Karpas-422 (cell line): ENCODE measurements around the gene CCZ1B. TPM values are rescaled to one million over a fixed set of nuclear protein-coding genes. Genes with fewer than 3 reads are reported as not detected.
"Not testable (repeated sequence)": the region's sequence is repeated elsewhere in the genome, so short reads cannot be mapped to it uniquely, and the experiment has no call there.

Source experiments
- DNase-seq: peaks from one replicate; pipeline ENCODE4 v3.0.0-alpha.2; 2015
- H2AFZ ChIP-seq: fragments of 200-600 bp; sonication (generic); 2 replicates; pipeline ENCODE4 v1.6.1; 2014; ENCODE audit warnings: antibody characterized with exemption, low read length, mixed read lengths
- H3K27ac ChIP-seq: fragments of 200-600 bp; sonication (generic); 2 replicates; pipeline ENCODE4 v1.5.1; 2014; ENCODE audit warnings: mild to moderate bottlenecking, low read length, moderate library complexity
- H3K27me3 ChIP-seq: fragments of 200-600 bp; sonication (generic); 2 replicates; pipeline ENCODE4 v1.6.1; 2014; ENCODE audit warnings: low read length, mixed read lengths
- H3K36me3 ChIP-seq: fragments of 200-600 bp; sonication (generic); 2 replicates; pipeline ENCODE4 v1.6.1; 2014; ENCODE audit warnings: low read length, mixed read lengths; ENCODE audit not compliant: insufficient read depth
- H3K4me1 ChIP-seq: fragments of 200-600 bp; sonication (generic); 2 replicates; pipeline ENCODE4 v1.6.1; 2014; ENCODE audit warnings: mild to moderate bottlenecking, low read length, mixed read lengths
- H3K4me2 ChIP-seq: fragments of 200-600 bp; sonication (generic); 2 replicates; pipeline ENCODE4 v1.6.1; 2014; ENCODE audit warnings: low read length, low read depth, mild to moderate bottlenecking; ENCODE audit not compliant: poor library complexity, severe bottlenecking
- H3K4me3 ChIP-seq: fragments of 200-600 bp; sonication (generic); 2 replicates; pipeline ENCODE4 v1.5.1; 2014; ENCODE audit warnings: mild to moderate bottlenecking, antibody characterized with exemption, low read length, mixed read lengths
- H3K79me2 ChIP-seq: fragments of 200-600 bp; sonication (generic); 2 replicates; pipeline ENCODE4 v1.6.1; 2014; ENCODE audit warnings: mild to moderate bottlenecking, low read length, mixed read lengths
- H3K9ac ChIP-seq: fragments of 200-600 bp; sonication (generic); 2 replicates; pipeline ENCODE4 v1.6.0; 2014; ENCODE audit warnings: low read length
- H3K9me2 ChIP-seq: fragments of 200-600 bp; sonication (generic), shearing (Covaris generic); replicated peaks from 2 replicates; pipeline ENCODE4 v1.6.0; 2014; ENCODE audit warnings: mild to moderate bottlenecking, low read length, moderate library complexity; ENCODE audit not compliant: insufficient read depth
- H3K9me3 ChIP-seq: fragments of 300-700, 200-600 bp; sonication (generic); 2 replicates; pipeline ENCODE4 v1.6.1; 2014; ENCODE audit warnings: low read length, mixed read lengths
- H4K20me1 ChIP-seq: fragments of 200-600 bp; sonication (generic); 2 replicates; pipeline ENCODE4 v1.6.1; 2014; ENCODE audit warnings: mild to moderate bottlenecking, antibody characterized with exemption, low read length, low read depth; ENCODE audit not compliant: insufficient read depth
- total RNA-seq: library from RNA; depleted of rRNA; stranded (reverse); fragments of >200 nt; shearing (Covaris generic); gene quantifications from 2 replicates; pipeline ENCODE4 v1.2.3, GENCODE V29; 2014; ENCODE audit warnings: low replicate concordance

Gene CCZ1B
- total RNA-seq, 1 experiment from 2014 or later, result 76.5 TPM

DNA sequence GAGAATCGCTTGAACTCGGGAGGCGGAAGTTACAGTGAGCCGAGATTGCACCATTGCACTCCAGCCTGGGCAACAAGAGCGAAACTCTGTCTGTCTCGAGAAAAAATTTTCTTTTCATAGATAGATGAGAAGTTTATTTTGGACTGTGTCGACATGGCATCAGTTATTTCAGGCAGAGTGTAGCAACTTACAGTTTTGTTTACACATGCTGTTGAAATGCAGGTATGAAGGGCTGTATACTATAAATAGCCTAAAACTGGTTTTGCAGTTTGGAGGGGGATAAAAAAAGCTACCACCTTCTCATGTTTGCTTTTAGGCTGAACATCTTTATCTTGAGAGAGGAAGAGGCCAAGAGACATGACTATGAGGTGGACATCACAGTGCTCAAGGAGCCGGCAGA lies 28.0 kb downstream of the CCZ1B start:
- H3K36me3 ChIP-seq, H3K4me1 ChIP-seq, H4K20me1 ChIP-seq, H3K9me2 ChIP-seq, H3K27ac ChIP-seq, DNase-seq, H3K79me2 ChIP-seq, H2AFZ ChIP-seq, H3K27me3 ChIP-seq, H3K9ac ChIP-seq, H3K4me3 ChIP-seq, H3K9me3 ChIP-seq, H3K4me2 ChIP-seq: not testable (repeated sequence)

DNA sequence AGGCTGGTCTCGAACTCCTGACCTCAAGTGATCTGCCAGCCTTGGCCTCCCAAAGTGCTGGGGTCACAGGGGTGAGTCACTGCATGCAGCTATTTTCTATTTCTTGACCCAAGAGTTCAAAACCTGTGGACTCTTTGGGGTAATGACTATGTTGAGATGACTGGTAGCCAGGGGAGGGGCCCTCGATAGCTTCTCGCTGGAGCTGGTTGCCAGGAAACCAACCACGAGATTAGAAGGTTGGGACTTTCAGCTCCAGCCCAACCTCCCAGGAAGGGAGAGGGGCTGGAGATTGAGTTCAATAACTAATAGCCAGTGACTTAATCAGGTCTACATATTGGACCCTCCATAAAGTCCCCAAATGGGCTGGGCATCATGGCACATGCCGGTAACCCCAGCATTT lies 28.9 kb downstream of the CCZ1B start:
- H3K9me2 ChIP-seq, H3K9ac ChIP-seq, H3K4me3 ChIP-seq, H3K9me3 ChIP-seq, H3K27me3 ChIP-seq, H3K4me1 ChIP-seq, H2AFZ ChIP-seq, H3K79me2 ChIP-seq, DNase-seq, H3K27ac ChIP-seq, H3K36me3 ChIP-seq, H4K20me1 ChIP-seq, H3K4me2 ChIP-seq: not testable (repeated sequence)

DNA sequence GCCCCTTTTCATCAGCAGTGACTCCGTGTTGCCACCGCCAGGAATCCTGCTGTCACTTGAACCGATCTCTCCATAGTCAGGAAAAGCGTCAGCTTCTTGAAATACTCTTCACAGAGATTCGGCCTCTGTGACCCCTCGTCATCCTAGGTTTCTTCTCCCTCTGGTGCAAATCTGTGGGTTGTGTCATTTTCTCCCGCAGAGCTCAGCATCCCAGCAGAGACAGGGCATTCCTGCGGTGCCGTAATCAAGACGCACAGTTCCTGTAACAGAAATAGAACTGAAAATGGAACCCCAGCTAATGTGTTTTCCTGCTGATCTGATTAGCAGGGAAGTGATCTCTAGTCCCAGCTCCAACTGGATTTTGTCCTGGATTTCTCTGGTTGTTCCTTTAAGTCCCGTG lies 31.8 kb downstream of the CCZ1B start:
- not testable (repeated sequence) for H3K9me3 ChIP-seq, H3K27ac ChIP-seq, H3K4me2 ChIP-seq, H3K9me2 ChIP-seq, H3K4me3 ChIP-seq, H2AFZ ChIP-seq, H3K79me2 ChIP-seq, H3K36me3 ChIP-seq, H3K9ac ChIP-seq, H3K4me1 ChIP-seq, H4K20me1 ChIP-seq, DNase-seq, H3K27me3 ChIP-seq

DNA sequence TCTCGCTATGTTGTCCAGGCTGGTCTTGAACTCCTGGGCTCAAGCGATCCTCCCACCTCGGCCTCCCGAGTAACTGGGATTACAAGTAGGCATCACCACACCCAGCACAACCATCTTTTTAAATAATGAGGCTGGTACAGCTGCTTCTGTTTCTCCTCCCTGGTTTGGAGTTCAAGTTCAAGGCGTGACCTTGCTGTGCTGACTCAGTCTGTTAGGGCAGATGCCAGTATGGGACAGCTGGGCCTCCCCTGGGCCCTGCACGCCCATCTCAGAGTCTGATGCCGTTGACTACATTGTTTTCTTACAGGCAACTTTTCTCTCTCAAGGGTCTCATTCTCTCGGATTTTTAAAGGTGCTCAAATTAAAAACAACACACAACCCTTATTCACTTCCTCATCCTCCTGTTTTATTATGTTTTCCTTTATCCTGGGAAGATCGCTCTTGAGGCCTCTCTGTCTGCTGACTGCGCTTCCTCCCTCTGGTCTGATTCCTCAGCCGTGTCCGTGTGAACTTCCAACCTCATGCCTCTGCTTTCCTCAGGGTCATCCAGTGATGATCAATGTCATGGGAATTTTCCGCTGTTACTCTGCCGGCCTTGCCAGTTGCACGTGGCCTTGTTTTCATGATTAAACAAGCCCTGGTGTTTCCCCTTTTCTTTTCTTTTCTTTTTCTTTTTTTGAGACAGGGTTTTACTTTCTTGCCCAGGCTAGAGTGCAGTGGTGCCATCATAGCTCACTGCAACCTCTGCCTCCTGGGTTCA lies 33.8 kb downstream of the CCZ1B start:
- not testable (repeated sequence) for H3K36me3 ChIP-seq, H3K9ac ChIP-seq, H3K4me3 ChIP-seq, H3K4me2 ChIP-seq, H4K20me1 ChIP-seq, H3K79me2 ChIP-seq, H3K27ac ChIP-seq, H2AFZ ChIP-seq, H3K9me3 ChIP-seq, H3K27me3 ChIP-seq, DNase-seq, H3K9me2 ChIP-seq, H3K4me1 ChIP-seq

DNA sequence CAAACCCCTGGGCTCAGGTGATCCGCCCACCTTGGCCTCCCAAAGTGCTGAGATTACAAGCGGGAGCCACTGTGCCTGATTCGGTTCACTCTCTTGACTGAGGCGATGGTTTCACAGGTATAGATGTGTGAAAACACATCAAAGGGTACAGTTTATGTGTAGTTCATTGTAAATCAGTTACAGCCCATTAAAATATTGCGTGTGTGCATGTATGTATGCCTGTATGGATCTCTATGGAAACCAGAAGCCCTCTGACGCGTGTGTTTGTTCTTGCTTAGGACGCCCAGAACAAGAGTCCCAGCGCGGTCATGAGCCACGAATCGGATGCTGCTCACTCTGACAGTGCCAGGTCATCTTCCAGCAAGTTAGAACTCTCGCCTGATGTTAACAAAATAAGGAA lies 36.7 kb downstream of the CCZ1B start:
- not testable (repeated sequence) for H3K9ac ChIP-seq, H3K4me2 ChIP-seq, H3K4me3 ChIP-seq, DNase-seq, H3K79me2 ChIP-seq, H3K9me3 ChIP-seq, H2AFZ ChIP-seq, H3K27ac ChIP-seq, H3K27me3 ChIP-seq, H4K20me1 ChIP-seq, H3K4me1 ChIP-seq, H3K9me2 ChIP-seq, H3K36me3 ChIP-seq

DNA sequence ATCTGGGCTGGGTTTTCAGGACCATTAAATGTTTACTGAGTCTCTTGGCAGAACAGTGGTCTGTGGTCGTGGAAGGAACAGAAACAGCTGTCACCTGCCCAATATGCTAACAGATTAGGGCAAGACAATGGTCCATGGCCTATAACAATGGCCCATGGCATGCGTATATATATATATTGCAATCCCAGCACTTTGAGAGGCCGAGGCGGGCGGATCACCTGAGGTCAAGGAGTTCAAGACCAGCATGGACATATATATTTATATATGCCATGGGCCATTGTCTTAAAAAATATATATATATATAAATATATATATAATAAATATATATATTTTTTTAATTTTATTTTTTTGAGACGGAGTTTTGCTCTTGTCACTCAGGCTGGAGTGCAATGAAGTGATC lies 44.5 kb downstream of the CCZ1B start:
- not testable (repeated sequence) for H3K79me2 ChIP-seq, H3K27me3 ChIP-seq, H3K27ac ChIP-seq, H3K9me3 ChIP-seq, H3K4me3 ChIP-seq, H4K20me1 ChIP-seq, H3K9me2 ChIP-seq, DNase-seq, H3K4me2 ChIP-seq, H3K9ac ChIP-seq, H2AFZ ChIP-seq, H3K4me1 ChIP-seq, H3K36me3 ChIP-seq

DNA sequence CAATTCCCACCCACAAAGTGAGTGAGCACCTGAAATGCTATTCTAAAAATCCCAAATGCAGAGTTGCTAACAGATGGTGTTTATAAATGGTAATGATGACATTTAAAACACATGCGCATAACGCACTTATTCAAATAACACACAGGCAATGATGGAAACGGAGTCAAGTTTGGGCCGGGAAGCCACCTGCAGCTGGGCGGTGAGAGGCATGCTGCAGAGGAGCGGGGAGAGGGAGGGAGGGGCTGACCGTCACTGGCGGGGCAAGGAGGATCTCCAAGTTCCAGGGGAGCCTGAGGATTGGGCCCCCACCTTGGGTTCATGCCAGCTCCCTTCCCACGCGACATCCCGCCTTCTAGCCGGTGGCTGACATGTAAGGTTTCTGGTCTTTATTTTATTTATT lies 64.9 kb downstream of the CCZ1B start:
- H3K27ac ChIP-seq, H3K4me1 ChIP-seq, H4K20me1 ChIP-seq, H2AFZ ChIP-seq, H3K27me3 ChIP-seq, H3K4me2 ChIP-seq, H3K9me3 ChIP-seq, H3K79me2 ChIP-seq, DNase-seq, H3K4me3 ChIP-seq, H3K36me3 ChIP-seq, H3K9ac ChIP-seq, H3K9me2 ChIP-seq: not testable (repeated sequence)

DNA sequence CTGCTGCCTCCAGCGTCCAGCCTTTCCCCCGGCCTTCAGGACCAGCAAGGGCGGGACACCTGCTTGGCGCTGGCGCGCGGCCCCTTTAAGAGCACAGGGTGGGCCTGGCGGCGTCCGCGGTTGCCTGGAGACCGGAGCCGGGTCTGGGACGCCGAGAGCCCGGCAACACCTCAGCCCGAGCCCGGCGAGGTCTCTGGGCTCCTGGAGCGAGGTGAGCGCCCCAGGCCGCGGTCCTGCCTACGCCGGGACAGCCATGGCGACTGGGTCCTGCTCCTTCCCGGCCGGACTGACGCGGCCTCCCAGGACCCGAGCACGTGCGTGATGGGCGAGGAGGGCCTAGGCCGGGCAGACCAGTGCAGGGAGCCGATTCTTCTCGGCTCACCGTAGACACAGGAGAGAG lies 72.1 kb downstream of the CCZ1B start, which contains the start of gene RSPH10B2:
Gene RSPH10B2 (plus strand): TSS at position 140 of the 400 bp plus-strand sequence. CDS start 3,575 bp downstream, outside the sequence.
- H3K27me3 ChIP-seq, H3K4me3 ChIP-seq, H3K9ac ChIP-seq: not testable (repeated sequence)

DNA sequence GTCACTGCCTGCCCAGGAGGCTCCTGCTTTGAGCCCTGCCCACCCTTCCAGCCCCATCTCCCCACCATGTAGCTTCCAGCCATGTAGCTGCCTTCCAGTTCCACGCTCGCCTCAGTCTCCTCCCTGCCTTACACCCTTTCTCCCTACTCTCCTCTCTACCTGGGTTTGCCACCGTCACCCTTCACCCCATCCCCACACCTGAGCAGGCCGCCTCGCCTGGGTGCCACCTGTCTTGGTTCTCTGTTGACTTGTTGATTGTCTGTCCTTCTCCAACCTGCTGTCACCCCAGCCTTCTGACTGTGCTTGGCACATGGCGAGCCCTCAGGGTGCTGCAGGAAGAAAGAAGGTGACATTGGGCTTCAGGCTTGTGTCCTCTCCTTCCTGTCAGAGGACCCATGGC lies 75.9 kb downstream of the CCZ1B start:
- H3K4me2 ChIP-seq, result not testable (repeated sequence)

More for the DNA sequence above, 72.1 kb downstream of the CCZ1B start, which contains the start of gene RSPH10B2:
- not testable (repeated sequence) for DNase-seq, H3K4me2 ChIP-seq, H3K79me2 ChIP-seq, H3K36me3 ChIP-seq, H3K9me2 ChIP-seq, H3K27ac ChIP-seq, H3K9me3 ChIP-seq, H2AFZ ChIP-seq, H4K20me1 ChIP-seq, H3K4me1 ChIP-seq

More for the DNA sequence above, 75.9 kb downstream of the CCZ1B start:
- H2AFZ ChIP-seq, H4K20me1 ChIP-seq, DNase-seq, H3K9me2 ChIP-seq, H3K4me3 ChIP-seq, H3K9ac ChIP-seq, H3K27ac ChIP-seq, H3K27me3 ChIP-seq, H3K4me1 ChIP-seq, H3K36me3 ChIP-seq, H3K9me3 ChIP-seq, H3K79me2 ChIP-seq: not testable (repeated sequence)
